GM12878 (cell line): Measurements from ENCODE around the gene PPP1R37. TPM values are rescaled to one million over a fixed set of nuclear protein-coding genes. Genes with fewer than 3 reads are reported as not detected.

Source experiments
- BHLHE40 ChIP-seq, 2 experiments: fragments of 450-650 bp in 1 of 2; IDR thresholded peaks; 2 replicates each; pipeline ENCODE4 v1.6.1; 2011 to 2017; ENCODE audit warnings: low read depth in 2 of 2, borderline replicate concordance in 1 of 2, improper control_type of control experiment in 1 of 2, low read length in 1 of 2, mild to moderate bottlenecking in 1 of 2
- CHD4 ChIP-seq: fragments of 200-600 bp; sonication (generic); IDR thresholded peaks from 2 replicates; pipeline ENCODE4 v1.6.1; 2016; ENCODE audit warnings: mild to moderate bottlenecking
- DPF2 ChIP-seq: fragments of 450-650 bp; IDR thresholded peaks from 2 replicates; pipeline ENCODE4 v1.6.1; 2017; ENCODE audit warnings: mild to moderate bottlenecking
- EED ChIP-seq: sonication (generic); IDR thresholded peaks from 2 replicates; pipeline ENCODE4 v1.6.1; 2016; ENCODE audit warnings: antibody characterized with exemption, low read depth
- NRF1 ChIP-seq: conservative IDR thresholded peaks from 2 replicates; pipeline ENCODE4 v1.6.1; 2011; ENCODE audit warnings: mild to moderate bottlenecking, low read depth, low read length, improper control_type of control experiment
- POLR2A ChIP-seq: IDR thresholded peaks from 2 replicates; pipeline ENCODE4 v1.6.1; 2011; ENCODE audit warnings: low read depth, mild to moderate bottlenecking, low read length
- STAT1 ChIP-seq: fragments of 450-650 bp; conservative IDR thresholded peaks from 2 replicates; pipeline ENCODE4 v1.6.1; 2014; ENCODE audit warnings: antibody characterized with exemption, mild to moderate bottlenecking
- polyA plus RNA-seq, 11 experiments: library from polyadenylated mRNA; depleted of rRNA in 4 of 11; unstranded in 6 of 11; stranded (reverse) in 5 of 11; fragments of >200 nt; fragmentation: Nextera tagmentation in 4 of 11; fragmentation: Illumina TruSeq in 1 of 11; extraction: Ambion mirVana in 4 of 11; extraction: Trizol in 1 of 11; gene quantifications; 1 replicate in 1 of 11; 2 replicates in 10 of 11; pipeline versions ENCODE4 v1.2.1 to v1.2.3, GENCODE V29; 2011 to 2016; ENCODE audit warnings: inconsistent platforms in 2 of 11, missing spikeins in 2 of 11, low read depth in 1 of 11
- total RNA-seq, 4 experiments: library from RNA; depleted of rRNA in 3 of 4; stranded (reverse); fragments of >200 nt in 3 of 4; fragmentation: Illumina TruSeq in 1 of 4; extraction: Trizol in 1 of 4; gene quantifications; 2 replicates each; pipeline versions ENCODE4 v1.2.1 to v1.2.3, GENCODE V29; 2013 to 2021
- TF ChIP-seq, protein P1 (sequence below): fragments of 450-650 bp; IDR thresholded peaks from 2 replicates; pipeline ENCODE4 v1.6.1; 2014; ENCODE audit warnings: mild to moderate bottlenecking
- TF ChIP-seq, protein P2 (sequence below): fragments of 450-650 bp; conservative IDR thresholded peaks from 2 replicates; pipeline ENCODE4 v1.6.1; 2017; ENCODE audit warnings: mild to moderate bottlenecking, moderate library complexity
- TF ChIP-seq, protein P3 (sequence below): IDR thresholded peaks from 2 replicates; pipeline ENCODE4 v1.6.1; 2011; ENCODE audit warnings: borderline replicate concordance, low read depth, mild to moderate bottlenecking, moderate library complexity, low read length; ENCODE audit not compliant: insufficient read depth, poor library complexity, severe bottlenecking

The PPP1R37 gene
- total and polyA plus RNA-seq, 10 of the 15 experiments (the other 5 are each of a cell fraction or from before 2014, with no cell fraction given) = 0.09 to 21.3 (median 5.1) TPM; not detected in 1

DNA sequence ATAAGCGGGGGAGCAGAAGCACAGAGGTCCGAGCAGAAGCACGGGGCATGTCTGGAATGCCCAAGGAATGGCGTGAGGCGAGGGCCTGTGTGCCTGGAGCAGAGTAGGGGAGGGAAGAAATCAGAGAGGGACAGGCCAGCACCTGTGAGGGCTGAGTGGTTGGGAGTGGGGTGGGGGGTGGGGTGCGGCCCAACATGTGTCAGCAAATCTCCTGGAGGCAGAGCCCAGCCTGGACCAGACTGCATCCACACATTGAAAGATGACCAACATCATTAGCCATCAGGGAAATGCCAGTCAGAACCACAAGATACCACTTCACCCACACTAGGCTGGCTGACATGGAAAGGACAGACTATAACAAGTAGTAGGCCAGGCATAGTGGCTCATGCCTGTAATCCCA lies 42.9 kb upstream of the PPP1R37 start (continued):
- TF ChIP-seq, protein P1, sequence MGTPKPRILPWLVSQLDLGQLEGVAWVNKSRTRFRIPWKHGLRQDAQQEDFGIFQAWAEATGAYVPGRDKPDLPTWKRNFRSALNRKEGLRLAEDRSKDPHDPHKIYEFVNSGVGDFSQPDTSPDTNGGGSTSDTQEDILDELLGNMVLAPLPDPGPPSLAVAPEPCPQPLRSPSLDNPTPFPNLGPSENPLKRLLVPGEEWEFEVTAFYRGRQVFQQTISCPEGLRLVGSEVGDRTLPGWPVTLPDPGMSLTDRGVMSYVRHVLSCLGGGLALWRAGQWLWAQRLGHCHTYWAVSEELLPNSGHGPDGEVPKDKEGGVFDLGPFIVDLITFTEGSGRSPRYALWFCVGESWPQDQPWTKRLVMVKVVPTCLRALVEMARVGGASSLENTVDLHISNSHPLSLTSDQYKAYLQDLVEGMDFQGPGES = no peak
- TF ChIP-seq NRF1 (no peak), EED (no peak), STAT1 (no peak), CHD4 (no peak), POLR2A (no peak), DPF2 (no peak), BHLHE40 (IDR thresholded peaks at IDR 0.05; ENCODE audit: borderline replicate concordance in 1 of 2, low read depth in 2 of 2, low read length in 1 of 2) (no peak)
- TF ChIP-seq, protein P2, sequence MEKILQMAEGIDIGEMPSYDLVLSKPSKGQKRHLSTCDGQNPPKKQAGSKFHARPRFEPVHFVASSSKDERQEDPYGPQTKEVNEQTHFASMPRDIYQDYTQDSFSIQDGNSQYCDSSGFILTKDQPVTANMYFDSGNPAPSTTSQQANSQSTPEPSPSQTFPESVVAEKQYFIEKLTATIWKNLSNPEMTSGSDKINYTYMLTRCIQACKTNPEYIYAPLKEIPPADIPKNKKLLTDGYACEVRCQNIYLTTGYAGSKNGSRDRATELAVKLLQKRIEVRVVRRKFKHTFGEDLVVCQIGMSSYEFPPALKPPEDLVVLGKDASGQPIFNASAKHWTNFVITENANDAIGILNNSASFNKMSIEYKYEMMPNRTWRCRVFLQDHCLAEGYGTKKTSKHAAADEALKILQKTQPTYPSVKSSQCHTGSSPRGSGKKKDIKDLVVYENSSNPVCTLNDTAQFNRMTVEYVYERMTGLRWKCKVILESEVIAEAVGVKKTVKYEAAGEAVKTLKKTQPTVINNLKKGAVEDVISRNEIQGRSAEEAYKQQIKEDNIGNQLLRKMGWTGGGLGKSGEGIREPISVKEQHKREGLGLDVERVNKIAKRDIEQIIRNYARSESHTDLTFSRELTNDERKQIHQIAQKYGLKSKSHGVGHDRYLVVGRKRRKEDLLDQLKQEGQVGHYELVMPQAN = no peak
- TF ChIP-seq, protein P3, sequence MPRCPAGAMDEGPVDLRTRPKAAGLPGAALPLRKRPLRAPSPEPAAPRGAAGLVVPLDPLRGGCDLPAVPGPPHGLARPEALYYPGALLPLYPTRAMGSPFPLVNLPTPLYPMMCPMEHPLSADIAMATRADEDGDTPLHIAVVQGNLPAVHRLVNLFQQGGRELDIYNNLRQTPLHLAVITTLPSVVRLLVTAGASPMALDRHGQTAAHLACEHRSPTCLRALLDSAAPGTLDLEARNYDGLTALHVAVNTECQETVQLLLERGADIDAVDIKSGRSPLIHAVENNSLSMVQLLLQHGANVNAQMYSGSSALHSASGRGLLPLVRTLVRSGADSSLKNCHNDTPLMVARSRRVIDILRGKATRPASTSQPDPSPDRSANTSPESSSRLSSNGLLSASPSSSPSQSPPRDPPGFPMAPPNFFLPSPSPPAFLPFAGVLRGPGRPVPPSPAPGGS = no peak
